Body of pancreas (tissue), 4 donors: ENCODE measurements around the gene GKN2. TPM values are rescaled to one million over a fixed set of nuclear protein-coding genes. Genes with fewer than 3 reads are reported as not detected.

Experiments used
- ATAC-seq: fragments of 150-250 bp; one replicate; pipeline ENCODE4 v1.9.1; 2016
- DNase-seq, 4 donors: peaks; one replicate each; pipeline ENCODE4 v3.0.0-alpha.2; 2019
- H3K27ac ChIP-seq, 4 donors: fragments of 200-600 bp; sonication (generic); 1 replicate in 3 of 4; 2 replicates in 1 of 4; pipeline versions ENCODE4 v1.5.1 to v1.6.1; 2016 to 2019; ENCODE audit warnings: mild to moderate bottlenecking in 1 of 4, mixed read lengths in 1 of 4, moderate library complexity in 1 of 4
- H3K27me3 ChIP-seq, 2 donors: fragments of 200-600 bp; sonication (generic); one replicate each; pipeline ENCODE4 v1.6.0; 2016; ENCODE audit warnings: mild to moderate bottlenecking in 1 of 2
- H3K36me3 ChIP-seq, 2 donors: fragments of 200-600 bp; sonication (generic); replicated peaks in 1 of 2; 2 replicates each; pipeline ENCODE4 v1.5.1; 2016; ENCODE audit warnings: low read depth in 2 of 2; ENCODE audit not compliant: insufficient read depth in 1 of 2
- H3K4me1 ChIP-seq: fragments of 200-600 bp; sonication (generic); one replicate; pipeline ENCODE4 v1.6.0; 2016
- H3K4me3 ChIP-seq, 2 donors: fragments of 200-600 bp; sonication (generic); 1 replicate in 1 of 2; 2 replicates in 1 of 2; pipeline ENCODE4 v1.5.1; 2016 to 2019
- H3K9me3 ChIP-seq, 3 donors: fragments of 200-600 bp; sonication (generic); 1 replicate in 2 of 3; 2 replicates in 1 of 3; pipeline ENCODE4 v1.5.1; 2016
- CTCF ChIP-seq, 7 experiments: fragments of 450-650 bp in 4 of 7; fragments of 200-600 bp in 3 of 7; sonication (generic) in 3 of 7; IDR thresholded peaks; one replicate each; pipeline ENCODE4 v1.5.1; 2016 to 2019; ENCODE audit warnings: antibody characterized with exemption in 7 of 7
- POLR2A ChIP-seq, 3 donors: fragments of 450-650 bp; IDR thresholded peaks; one replicate each; pipeline ENCODE4 v1.6.1; 2016; ENCODE audit warnings: antibody characterized with exemption in 3 of 3, mild to moderate bottlenecking in 2 of 3
- whole genome bisulfite sequencing, 2 donors: methylation state at CpG; one replicate each; pipeline ENCODE4 v1.1.5; 2017; 5-methylcytosine and 5-hydroxymethylcytosine counted together
- intact Hi-C: fragments of 100-400 bp; cut with DNase I; formaldehyde crosslinking; loops from one replicate; pipeline ENCODE4 v1.15.1; 2023
- total RNA-seq, 2 donors: library from RNA; depleted of rRNA; stranded (reverse); fragments of >200 nt; gene quantifications; one replicate each; pipeline ENCODE4 v1.1.0, GENCODE V29; 2016

GKN2 gene
- total RNA-seq, 2 donors from 2014 or later = not detected

DNA sequence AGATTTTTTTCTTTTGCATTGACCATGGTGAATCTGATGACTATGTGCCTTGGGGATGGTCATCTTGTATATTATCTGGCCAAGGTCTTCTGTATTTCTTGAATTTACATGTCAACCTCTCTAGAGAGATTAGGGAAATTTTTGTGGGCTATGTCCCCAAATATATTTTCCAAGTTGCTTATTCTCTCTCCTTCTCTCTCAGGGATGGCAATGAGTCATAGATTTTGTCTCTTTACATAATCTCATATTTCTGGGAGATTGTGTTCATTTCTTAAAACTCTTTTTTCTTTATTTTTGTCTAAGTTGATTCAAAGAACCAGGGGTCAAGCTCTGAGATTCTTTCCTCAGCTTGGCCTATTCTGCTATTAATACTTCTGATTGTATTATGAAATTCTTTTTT, 9.9 kb downstream of the GKN2 start:
- no peak for ATAC-seq
- DNase-seq = no peak
- Histone ChIP-seq H3K4me1 (peaks cover 5% of the 10 kb centered on the region), H3K36me3 (no peaks in the 10 kb centered on the region), H3K9me3 (no peaks in the 10 kb centered on the region), H3K27me3 (no peaks in the 10 kb centered on the region), H3K27ac (no peak overlapping the region), H3K4me3 (no peak overlapping the region)
- TF ChIP-seq CTCF (IDR thresholded peaks at IDR 0.05) = no peak
- TF ChIP-seq POLR2A (IDR thresholded peaks at IDR 0.05) = no peak
- intact Hi-C loops = no loop called here

GRCh38 chr2:68940369-68940768, 12.3 kb downstream of the GKN2 start:
- H3K27me3 ChIP-seq = no peaks in the 10 kb centered on the region
- no peak overlapping the region for H3K27ac ChIP-seq
- TF ChIP-seq POLR2A (IDR thresholded peaks at IDR 0.05) (no peak), CTCF (IDR thresholded peaks at IDR 0.05) (no peak)
- DNase-seq (no peak), ATAC-seq (no peak)
- peaks cover 13% of the 10 kb centered on the region for H3K4me1 ChIP-seq
- no peaks in the 10 kb centered on the region for H3K9me3 ChIP-seq
- no peak overlapping the region for H3K4me3 ChIP-seq
- no peaks in the 10 kb centered on the region for H3K36me3 ChIP-seq
- WGBS, 2 donors = 84 to 88% methylated on average over 1 of the region's 1 CpG
- intact Hi-C loops = no loop called here

DNA sequence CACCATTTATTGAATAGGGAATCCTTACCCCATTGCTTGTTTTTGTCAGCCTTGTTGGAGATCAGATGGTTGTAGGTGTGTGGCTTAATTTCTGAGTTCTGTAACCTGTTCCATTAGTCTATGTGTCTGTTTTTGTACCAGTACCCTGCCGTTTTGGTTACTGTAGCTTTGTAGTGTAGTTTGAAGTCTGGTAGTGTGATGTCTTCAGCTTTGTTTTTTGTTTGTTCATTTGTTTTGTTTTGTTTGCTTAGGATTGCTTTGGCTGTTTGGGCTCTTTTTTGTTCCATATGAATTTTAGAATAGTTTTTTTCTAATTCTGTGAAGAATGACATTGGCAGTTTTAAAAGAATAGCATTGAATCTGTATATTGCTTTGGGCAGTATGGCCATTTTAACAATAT, 12.7 kb downstream of the GKN2 start:
- H3K36me3 ChIP-seq = no peaks in the 10 kb centered on the region
- TF ChIP-seq POLR2A (IDR thresholded peaks at IDR 0.05) = no peak
- no peak for TF ChIP-seq CTCF (IDR thresholded peaks at IDR 0.05)
- no peaks in the 10 kb centered on the region for H3K27me3 ChIP-seq
- peaks cover 13% of the 10 kb centered on the region for H3K4me1 ChIP-seq
- no peak overlapping the region for H3K27ac ChIP-seq
- no peak for DNase-seq
- ATAC-seq = no peak
- intact Hi-C loops = no loop called here
- H3K9me3 ChIP-seq = no peaks in the 10 kb centered on the region
- WGBS, 2 donors = 80 to 86% methylated on average over 1 of the region's 1 CpG
- H3K4me3 ChIP-seq = no peak overlapping the region

- H3K27me3 ChIP-seq = no peaks in the 10 kb centered on the region
- no peak overlapping the region for H3K27ac ChIP-seq
- TF ChIP-seq POLR2A (IDR thresholded peaks at IDR 0.05) = no peak
- no peak for TF ChIP-seq CTCF (IDR thresholded peaks at IDR 0.05)
- no peaks in the 10 kb centered on the region for H3K9me3 ChIP-seq
- peaks cover 13% of the 10 kb centered on the region for H3K4me1 ChIP-seq
- ATAC-seq = no peak
- 74 to 78% methylated on average over 3 of the region's 3 CpGs for WGBS, 2 donors
- H3K4me3 ChIP-seq = no peak overlapping the region
- intact Hi-C loops = no loop called here
- H3K36me3 ChIP-seq = no peaks in the 10 kb centered on the region
- no peak for DNase-seq
Measured at GRCh38 chr2:68938938-68939337, 13.8 kb downstream of the GKN2 start.

DNA sequence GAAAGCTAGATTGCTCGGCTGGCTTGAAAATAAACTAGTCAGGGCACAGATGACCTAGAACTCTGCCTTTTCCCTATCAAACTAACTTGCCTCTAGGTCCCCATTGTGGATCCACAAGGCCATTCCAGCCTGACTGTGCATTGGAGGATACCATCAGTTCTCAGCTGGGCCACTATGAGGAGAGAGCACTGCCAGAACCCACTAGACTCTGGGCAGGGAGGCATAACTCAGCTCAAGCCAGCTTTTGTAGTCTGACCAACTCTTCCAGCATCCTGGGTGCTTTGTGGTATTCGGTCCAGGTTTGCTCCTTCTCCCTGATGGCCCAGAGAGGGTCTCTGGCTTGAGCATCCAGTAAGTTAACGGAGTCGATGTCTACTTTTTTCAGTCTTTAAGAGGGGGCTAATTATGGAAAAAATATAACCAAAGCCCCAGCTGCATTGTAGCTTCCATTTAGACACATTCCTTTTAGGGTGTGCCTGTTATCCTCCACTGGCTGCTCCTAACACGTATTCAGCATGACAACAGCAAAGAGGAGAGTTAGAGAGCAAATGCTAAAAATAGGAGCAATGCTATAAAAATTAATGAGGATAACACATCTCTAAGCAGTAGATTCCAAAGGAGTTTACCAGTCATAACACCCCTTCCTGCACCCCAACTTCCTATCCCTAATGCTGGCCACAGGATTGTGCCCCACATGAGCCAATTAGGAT, 15.2 kb downstream of the GKN2 start:
- Histone ChIP-seq H3K4me3 (no peak overlapping the region), H3K9me3 (no peaks in the 10 kb centered on the region), H3K27ac (no peak overlapping the region), H3K27me3 (no peaks in the 10 kb centered on the region), H3K4me1 (peaks cover 8% of the 10 kb centered on the region), H3K36me3 (no peaks in the 10 kb centered on the region)
- TF ChIP-seq CTCF (IDR thresholded peaks at IDR 0.05) = no peak
- TF ChIP-seq POLR2A (IDR thresholded peaks at IDR 0.05) = no peak
- intact Hi-C loops = no loop called here
- DNase-seq (no peak), ATAC-seq (no peak)
- WGBS, 2 donors = 77 to 82% methylated on average over 5 of the region's 5 CpGs
